PFSK-1 (cell line): ENCODE results near the gene CPTP.

ENCODE experiments used
- POLR2AphosphoS5 ChIP-seq: IDR thresholded peaks from 2 replicates; pipeline ENCODE4 v1.6.1; 2012; ENCODE audit warnings: low read depth, mild to moderate bottlenecking, control low read depth, low read length, moderate library complexity
- REST ChIP-seq, 2 experiments: IDR thresholded peaks; 2 replicates each; pipeline versions ENCODE4 v1.6.1 to v1.8.0; 2011 to 2012; ENCODE audit warnings: low read depth in 2 of 2, low read length in 2 of 2, control low read depth in 1 of 2, inconsistent platforms in 1 of 2, mild to moderate bottlenecking in 1 of 2, moderate library complexity in 1 of 2; ENCODE audit not compliant: insufficient read depth in 1 of 2
- SIN3A ChIP-seq: IDR thresholded peaks from 2 replicates; pipeline ENCODE4 v1.6.1; 2012; ENCODE audit warnings: mild to moderate bottlenecking, low read length, moderate library complexity, borderline replicate concordance; ENCODE audit not compliant: insufficient read depth

- TF ChIP-seq REST (IDR thresholded peaks at IDR 0.05; ENCODE audit: insufficient read depth in 1 of 2, low read depth in 2 of 2, low read length in 2 of 2) (no peak), POLR2AphosphoS5 (no peak), SIN3A (no peak)
Measured at GRCh38 chr1:1357871-1358432, 33.4 kb downstream of the CPTP start.
